ENCODE results near the gene FTCD.

- TF ChIP-seq EZH2 (IDR thresholded peaks at IDR 0.05; ENCODE audit: borderline replicate concordance, low read depth, low read length, severe bottlenecking): no peak
- no peak for TF ChIP-seq CTCF (IDR thresholded peaks at IDR 0.05; ENCODE audit: borderline replicate concordance, extremely low read depth, low read length, poor library complexity, severe bottlenecking)
These were observed 55.0 kb downstream of the FTCD start for GRCh38 chr21:46100426-46100825.

Data from DND-41 (cell line).